ENCODE measurements around the gene PRKCSH. TPM values are rescaled to one million over a fixed set of nuclear protein-coding genes. Genes with fewer than 3 reads are reported as not detected.

PRKCSH gene
- total RNA-seq, 4 donors from 2014 or later, result 45.0 to 109 (median 76.1) TPM

GRCh38 chr19:11499220-11499726, 63.8 kb downstream of the PRKCSH start:
- TF ChIP-seq CTCF (IDR thresholded peaks at IDR 0.05; ENCODE audit: low read depth), result no peak

- TF ChIP-seq CTCF (IDR thresholded peaks at IDR 0.05; ENCODE audit: low read depth), result no peak
Observed at GRCh38 chr19:11499890-11500420, 64.5 kb downstream of the PRKCSH start.

Small RNA genes within 50 kb of the gene (small RNA-seq; reads per million reads assigned to genes)
- gene MIR7974 (not detected), gene RF00019 (0.49 reads per million)

Other genes with a start within 250 kb of the PRKCSH start
- gene KANK2, start 238.1 kb upstream of the PRKCSH start, total RNA-seq, result 100 to 1,000 TPM; 156 to 414 (median 327) TPM
- 10 to 100 TPM in 2 of 4 donors, 1 to 10 TPM in 2; 1.9 to 27.7 (median 14.8) TPM for gene ANGPTL8, start 196.0 kb upstream of the PRKCSH start, total RNA-seq
- 100 to 1,000 TPM in 1 of 4 donors, 10 to 100 TPM in 3; 28.4 to 149 (median 40.6) TPM for gene DOCK6, start 173.1 kb upstream of the PRKCSH start, total RNA-seq
- not detected for gene TSPAN16, start 139.5 kb upstream of the PRKCSH start, total RNA-seq
- gene RAB3D, start 96.0 kb upstream of the PRKCSH start, total RNA-seq, result 10 to 100 TPM in 3 of 4 donors, 1 to 10 TPM in 1; 8.0 to 13.4 (median 11.5) TPM
- 100 to 1,000 TPM; 154 to 170 (median 160) TPM for gene TMEM205, start 89.4 kb upstream of the PRKCSH start, total RNA-seq
- gene CCDC159, start 89.1 kb upstream of the PRKCSH start, total RNA-seq, result 10 to 100 TPM in 3 of 4 donors, 1 to 10 TPM in 1; 4.6 to 33.2 (median 15.7) TPM
- gene PLPPR2, start 80.2 kb upstream of the PRKCSH start, total RNA-seq, result 10 to 100 TPM in 2 of 4 donors, 1 to 10 TPM in 2; 4.2 to 19.6 (median 9.3) TPM
- 1 to 10 TPM in 2 of 4 donors, under 1 TPM in 1, not detected in 1; 0.66 to 3.0 (median 1.0) TPM for gene SWSAP1, start 61.0 kb upstream of the PRKCSH start, total RNA-seq
- 1 to 10 TPM; 1.5 to 8.1 (median 5.0) TPM for gene EPOR, start 51.3 kb upstream of the PRKCSH start, total RNA-seq
- gene RGL3, start 16.3 kb upstream of the PRKCSH start, total RNA-seq, result 10 to 100 TPM in 1 of 4 donors, 1 to 10 TPM in 3; 4.7 to 17.5 (median 6.1) TPM
- under 1 TPM in 2 of 4 donors, not detected in 2; 0.17 to 0.33 TPM for gene ODAD3, start 514 bp upstream of the PRKCSH start, total RNA-seq
- not detected for gene ELAVL3, start 45.4 kb downstream of the PRKCSH start, total RNA-seq
- 1 to 10 TPM in 3 of 4 donors, under 1 TPM in 1; 0.98 to 4.7 (median 3.4) TPM for gene ZNF653, start 70.2 kb downstream of the PRKCSH start, total RNA-seq
- gene ECSIT, start 93.5 kb downstream of the PRKCSH start, total RNA-seq, result 10 to 100 TPM; 25.3 to 47.6 (median 35.7) TPM
- gene CNN1, start 103.2 kb downstream of the PRKCSH start, total RNA-seq, result 1 to 10 TPM; 2.7 to 9.3 (median 5.2) TPM
- 10 to 100 TPM; 19.9 to 29.2 (median 27.4) TPM for gene ELOF1, start 123.6 kb downstream of the PRKCSH start, total RNA-seq
- 100 to 1,000 TPM in 1 of 4 donors, 10 to 100 TPM in 3; 38.2 to 474 (median 69.0) TPM for gene ACP5, start 142.0 kb downstream of the PRKCSH start, total RNA-seq
- gene ZNF627, start 161.8 kb downstream of the PRKCSH start, total RNA-seq, result 10 to 100 TPM in 3 of 4 donors, 1 to 10 TPM in 1; 6.2 to 10.8 (median 10.4) TPM

All from subcutaneous adipose tissue (tissue), 4 donors.